Natural killer cell (primary cell): Measurements from ENCODE around the gene GLI3. TPM values are rescaled to one million over a fixed set of nuclear protein-coding genes. Genes with fewer than 3 reads are reported as not detected.

Experiments used
- ATAC-seq, 3 donors: fragments of 150-1000 bp in 2 of 3; fragments of 200-7000 bp in 1 of 3; cut with Tn5 transposase; 1 replicate in 1 of 3; 2 replicates in 2 of 3; pipeline ENCODE4 v1.10.0; 2021; ENCODE audit warnings: mild to moderate bottlenecking in 2 of 3, moderate library complexity in 2 of 3
- DNase-seq, 2 donors: peaks; one replicate each; pipeline versions ENCODE4 v3.0.0 to v3.0.0-alpha.2; 2013 to 2021; ENCODE audit warnings: mixed read lengths in 1 of 2
- H3K27ac ChIP-seq: one replicate; pipeline ENCODE4 v1.5.1; 2013; ENCODE audit warnings: mild to moderate bottlenecking, low read length
- H3K27me3 ChIP-seq: one replicate; pipeline ENCODE4 v1.6.1; 2013; ENCODE audit warnings: low read length; ENCODE audit not compliant: control insufficient read depth, insufficient read depth
- H3K36me3 ChIP-seq: one replicate; pipeline ENCODE4 v1.6.1; 2013; ENCODE audit warnings: low read length; ENCODE audit not compliant: control insufficient read depth, insufficient read depth
- H3K4me1 ChIP-seq: one replicate; pipeline ENCODE4 v1.6.1; 2013; ENCODE audit warnings: low read length; ENCODE audit not compliant: control insufficient read depth, insufficient read depth
- H3K4me3 ChIP-seq: one replicate; pipeline ENCODE4 v1.5.1; 2013; ENCODE audit warnings: low read length
- H3K9me3 ChIP-seq: one replicate; pipeline ENCODE4 v1.6.1; 2013; ENCODE audit warnings: low read length; ENCODE audit not compliant: control insufficient read depth, insufficient read depth
- H3K27ac Mint-ChIP-seq, 2 donors: one replicate each; pipeline ENCODE4 v1.8.0; 2022; ENCODE audit warnings: mild to moderate bottlenecking in 2 of 2, mixed read lengths in 2 of 2, moderate library complexity in 1 of 2
- H3K27me3 Mint-ChIP-seq, 2 donors: one replicate each; pipeline ENCODE4 v1.8.0; 2022; ENCODE audit warnings: low read depth in 2 of 2, mixed read lengths in 2 of 2
- H3K36me3 Mint-ChIP-seq: one replicate; pipeline ENCODE4 v1.8.0; 2022; ENCODE audit warnings: mixed read lengths
- H3K4me1 Mint-ChIP-seq, 2 donors: one replicate each; pipeline ENCODE4 v1.8.0; 2022; ENCODE audit warnings: mixed read lengths in 2 of 2
- H3K4me3 Mint-ChIP-seq: one replicate; pipeline ENCODE4 v1.8.0; 2022; ENCODE audit warnings: mild to moderate bottlenecking, moderate library complexity, mixed read lengths
- H3K9me3 Mint-ChIP-seq, 2 donors: one replicate each; pipeline ENCODE4 v1.8.0; 2022; ENCODE audit warnings: mixed read lengths in 2 of 2
- WGBS: methylation state at CpG from one replicate; pipeline ENCODE4 v1.1.7; 2013; ENCODE audit warnings: missing lambda C conversion rate; ENCODE audit not compliant: insufficient coverage; 5-methylcytosine and 5-hydroxymethylcytosine counted together
- intact Hi-C: fragments of 100-400 bp; cut with micrococcal nuclease; formaldehyde crosslinking; loops from one replicate; pipeline ENCODE4 v1.14.2; 2022
- total RNA-seq, 4 donors: library from RNA; stranded (reverse); fragments of 120-200 nt in 1 of 4; gene quantifications; one replicate each; pipeline versions ENCODE4 v1.2.3 to v1.2.4, GENCODE V29; 2013 to 2022
- TF ChIP-seq, protein P1 (sequence below): fragments of 200-600 bp; IDR thresholded peaks from one replicate; pipeline ENCODE4 v1.8.0; 2022; ENCODE audit warnings: antibody characterized with exemption

Gene GLI3
- total RNA-seq, 3 donors from 2014 or later (not counting 1 experiment from before 2014, with no cell fraction given) = 2.9 to 4.7 (median 3.1) TPM

DNA sequence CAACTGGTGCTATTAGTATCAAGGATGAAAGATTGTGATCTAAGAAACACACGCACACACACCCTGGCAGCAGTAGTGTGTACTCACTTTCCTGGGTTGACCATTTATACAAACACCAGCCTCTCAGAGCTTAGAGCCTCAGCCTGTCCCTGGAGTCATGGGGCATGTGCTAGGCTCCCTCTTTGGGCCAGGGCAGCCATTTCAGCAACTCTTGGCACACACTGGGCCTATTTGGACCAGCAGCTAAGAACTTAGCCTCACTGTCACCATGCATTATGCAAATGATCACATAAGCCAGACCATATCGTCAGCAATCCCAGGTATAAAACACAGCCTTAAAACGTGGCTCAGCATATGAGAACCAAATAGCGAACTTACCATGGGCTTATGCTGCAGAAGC is 51.3 kb downstream of the GLI3 start:
- no peak overlapping the region for H3K27ac Mint-ChIP-seq
- Histone ChIP-seq H3K27ac (no peak overlapping the region), H3K4me3 (no peak overlapping the region), H3K27me3 (no peaks in the 10 kb centered on the region), H3K4me1 (no peaks in the 10 kb centered on the region), H3K9me3 (no peaks in the 10 kb centered on the region), H3K36me3 (no peaks in the 10 kb centered on the region)
- no peak for ATAC-seq
- intact Hi-C loops = no loop called here
- H3K4me3 Mint-ChIP-seq = no peak overlapping the region
- no peaks in the 10 kb centered on the region for H3K4me1 Mint-ChIP-seq
- H3K36me3 Mint-ChIP-seq = no peaks in the 10 kb centered on the region
- peaks cover 0 to 2% of the 10 kb centered on the region in 2 donors for H3K27me3 Mint-ChIP-seq
- WGBS = 90% methylated on average over 4 of the region's 4 CpGs
- H3K9me3 Mint-ChIP-seq = no peaks in the 10 kb centered on the region
- DNase-seq = no peak
- TF ChIP-seq, protein P1, sequence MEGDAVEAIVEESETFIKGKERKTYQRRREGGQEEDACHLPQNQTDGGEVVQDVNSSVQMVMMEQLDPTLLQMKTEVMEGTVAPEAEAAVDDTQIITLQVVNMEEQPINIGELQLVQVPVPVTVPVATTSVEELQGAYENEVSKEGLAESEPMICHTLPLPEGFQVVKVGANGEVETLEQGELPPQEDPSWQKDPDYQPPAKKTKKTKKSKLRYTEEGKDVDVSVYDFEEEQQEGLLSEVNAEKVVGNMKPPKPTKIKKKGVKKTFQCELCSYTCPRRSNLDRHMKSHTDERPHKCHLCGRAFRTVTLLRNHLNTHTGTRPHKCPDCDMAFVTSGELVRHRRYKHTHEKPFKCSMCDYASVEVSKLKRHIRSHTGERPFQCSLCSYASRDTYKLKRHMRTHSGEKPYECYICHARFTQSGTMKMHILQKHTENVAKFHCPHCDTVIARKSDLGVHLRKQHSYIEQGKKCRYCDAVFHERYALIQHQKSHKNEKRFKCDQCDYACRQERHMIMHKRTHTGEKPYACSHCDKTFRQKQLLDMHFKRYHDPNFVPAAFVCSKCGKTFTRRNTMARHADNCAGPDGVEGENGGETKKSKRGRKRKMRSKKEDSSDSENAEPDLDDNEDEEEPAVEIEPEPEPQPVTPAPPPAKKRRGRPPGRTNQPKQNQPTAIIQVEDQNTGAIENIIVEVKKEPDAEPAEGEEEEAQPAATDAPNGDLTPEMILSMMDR = no peak

DNA sequence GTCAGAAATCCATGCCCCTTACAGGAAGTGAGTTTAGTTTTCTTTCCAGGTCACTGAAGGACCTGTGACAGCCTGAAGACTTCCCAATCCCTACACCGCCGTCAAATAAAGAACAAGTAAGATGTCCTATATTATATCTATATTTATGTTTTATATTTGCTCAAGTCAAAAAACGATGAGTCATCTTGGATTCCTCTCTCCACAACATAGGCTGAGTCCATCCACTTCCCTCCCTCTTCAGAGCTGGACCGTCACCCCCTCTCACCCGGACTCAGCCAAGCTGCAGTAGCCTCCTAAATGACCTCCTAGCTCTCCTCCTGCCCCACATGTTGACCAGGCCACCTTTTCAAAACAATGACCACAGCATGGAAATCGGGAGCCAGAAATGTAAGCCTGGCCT is 53.5 kb downstream of the GLI3 start:
- intact Hi-C loops = no loop called here
- Mint-ChIP-seq H3K36me3 (no peaks in the 10 kb centered on the region), H3K27me3 (peaks cover 0 to 2% of the 10 kb centered on the region in 2 donors), H3K4me3 (no peak overlapping the region), H3K27ac (no peak overlapping the region), H3K9me3 (peaks cover 0 to 2% of the 10 kb centered on the region in 2 donors), H3K4me1 (no peaks in the 10 kb centered on the region)
- H3K4me3 ChIP-seq = no peak overlapping the region
- no peaks in the 10 kb centered on the region for H3K4me1 ChIP-seq
- DNase-seq = no peak
- no peaks in the 10 kb centered on the region for H3K9me3 ChIP-seq
- WGBS = 93% methylated on average over 4 of the region's 6 CpGs
- no peak for ATAC-seq
- no peak overlapping the region for H3K27ac ChIP-seq
- no peaks in the 10 kb centered on the region for H3K36me3 ChIP-seq
- TF ChIP-seq, protein P1 = no peak
- no peaks in the 10 kb centered on the region for H3K27me3 ChIP-seq

DNA sequence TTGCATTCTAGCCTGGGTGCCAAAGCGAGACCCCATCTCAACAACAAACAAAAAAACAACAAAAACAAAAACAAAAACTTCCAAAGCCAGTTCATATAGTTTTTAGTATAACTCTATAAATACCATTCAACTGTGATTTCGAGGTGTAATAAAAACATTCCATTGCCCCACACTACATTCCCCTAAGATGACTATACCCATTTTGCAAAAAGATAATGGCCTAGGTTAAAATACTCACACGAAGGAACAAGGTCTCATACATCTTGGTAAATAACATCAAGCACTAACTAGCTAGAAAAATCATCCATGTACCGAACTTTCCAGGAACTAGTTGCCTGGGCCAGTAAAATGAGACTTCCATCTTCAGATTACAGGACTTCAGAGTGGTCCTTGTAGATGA is 55.4 kb downstream of the GLI3 start:
- peaks cover 0 to 5% of the 10 kb centered on the region in 2 donors for H3K27me3 Mint-ChIP-seq
- Histone ChIP-seq H3K4me3 (no peak overlapping the region), H3K4me1 (no peaks in the 10 kb centered on the region), H3K36me3 (no peaks in the 10 kb centered on the region), H3K9me3 (no peaks in the 10 kb centered on the region), H3K27ac (no peak overlapping the region), H3K27me3 (no peaks in the 10 kb centered on the region)
- ATAC-seq (no peak), DNase-seq (no peak)
- no peaks in the 10 kb centered on the region for H3K36me3 Mint-ChIP-seq
- H3K4me1 Mint-ChIP-seq = no peaks in the 10 kb centered on the region
- intact Hi-C loops = no loop called here
- H3K4me3 Mint-ChIP-seq = no peak overlapping the region
- WGBS = 87% methylated on average over 4 of the region's 4 CpGs
- no peak overlapping the region for H3K27ac Mint-ChIP-seq
- TF ChIP-seq, protein P1 = no peak
- H3K9me3 Mint-ChIP-seq = peaks cover 0 to 3% of the 10 kb centered on the region in 2 donors

DNA sequence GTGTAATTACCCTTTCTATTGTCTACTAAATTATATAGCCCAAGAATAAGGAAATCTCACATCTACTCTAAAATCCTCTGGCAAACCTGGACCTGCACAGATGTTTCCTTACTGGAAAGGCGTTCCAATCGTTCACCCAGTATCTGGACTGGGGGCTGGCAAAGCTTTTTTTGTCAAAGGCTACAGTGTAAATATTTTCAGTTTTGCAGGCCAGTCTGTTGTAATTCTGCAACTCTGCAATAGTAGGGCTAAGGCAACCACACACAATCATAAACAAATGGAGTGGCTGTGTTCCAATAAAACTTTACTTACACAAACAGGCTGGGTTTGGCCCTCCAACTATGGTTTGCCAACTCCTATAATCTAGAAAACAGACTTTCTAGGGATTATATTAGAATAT is 56.2 kb downstream of the GLI3 start:
- Histone ChIP-seq H3K27ac (no peak overlapping the region), H3K4me1 (no peaks in the 10 kb centered on the region), H3K4me3 (no peak overlapping the region), H3K9me3 (no peaks in the 10 kb centered on the region), H3K27me3 (no peaks in the 10 kb centered on the region), H3K36me3 (no peaks in the 10 kb centered on the region)
- peaks cover 0 to 3% of the 10 kb centered on the region in 2 donors for H3K27me3 Mint-ChIP-seq
- ATAC-seq = no peak
- 96% methylated on average over 2 of the region's 2 CpGs for WGBS
- no peak for DNase-seq
- no peaks in the 10 kb centered on the region for H3K36me3 Mint-ChIP-seq
- TF ChIP-seq, protein P1 = no peak
- no peak overlapping the region for H3K4me3 Mint-ChIP-seq
- H3K4me1 Mint-ChIP-seq = no peaks in the 10 kb centered on the region
- H3K27ac Mint-ChIP-seq = no peak overlapping the region
- peaks cover 0 to 3% of the 10 kb centered on the region in 2 donors for H3K9me3 Mint-ChIP-seq
- intact Hi-C loops = no loop called here
